ENCODE results near the gene DDRGK1.
"Not testable (repeated sequence)": the region's sequence is repeated elsewhere in the genome, so short reads cannot be mapped to it uniquely, and the experiment has no call there.

DDRGK1 gene

DNA sequence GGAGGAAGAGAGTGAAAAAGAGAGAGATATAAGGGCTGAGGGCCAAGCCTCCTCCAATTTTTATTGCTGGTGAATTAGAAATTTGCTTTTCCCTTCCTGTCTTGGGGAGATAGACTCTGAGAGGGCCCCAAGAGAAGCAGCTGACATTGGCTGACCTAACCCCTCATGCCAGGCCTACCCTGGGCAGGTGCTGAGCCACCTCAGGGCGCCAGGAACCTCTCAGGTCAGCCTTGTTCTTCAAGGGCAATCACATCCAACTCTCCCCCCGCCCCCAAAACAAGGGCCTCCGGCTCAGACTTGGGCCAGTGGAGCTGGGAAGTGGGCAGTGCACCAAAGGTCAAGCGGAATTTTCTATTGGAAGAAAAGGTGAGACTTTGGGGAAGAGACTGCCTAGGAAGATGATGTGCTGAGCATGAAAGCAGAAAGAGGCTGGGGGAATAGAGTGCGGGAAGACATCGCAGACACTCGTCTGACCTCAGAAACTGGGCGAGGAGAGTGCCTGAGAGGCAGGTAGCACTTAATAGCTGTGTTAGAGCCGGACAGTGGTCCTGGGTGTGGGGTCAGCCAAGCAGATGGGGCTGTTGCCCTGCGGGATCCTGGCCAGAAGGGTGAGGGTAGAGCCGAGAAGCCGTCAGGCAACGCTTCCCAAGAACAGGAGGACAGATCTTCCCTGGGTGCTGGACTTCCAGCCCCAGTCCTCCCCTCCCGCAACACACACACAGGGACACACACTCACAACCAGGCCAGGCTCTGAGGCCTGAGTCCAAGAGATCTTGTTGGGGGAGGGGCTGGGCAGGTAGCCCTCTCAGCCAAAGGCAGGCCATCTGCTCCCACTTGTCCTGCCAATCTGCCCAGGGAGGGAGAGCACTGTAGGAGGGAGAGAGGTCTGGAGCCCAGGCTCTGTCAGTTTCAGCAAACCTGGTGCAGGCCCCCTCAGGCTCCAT is 41.1 kb downstream of the DDRGK1 start:
- peak; percentile 66 for DNase-seq

DNA sequence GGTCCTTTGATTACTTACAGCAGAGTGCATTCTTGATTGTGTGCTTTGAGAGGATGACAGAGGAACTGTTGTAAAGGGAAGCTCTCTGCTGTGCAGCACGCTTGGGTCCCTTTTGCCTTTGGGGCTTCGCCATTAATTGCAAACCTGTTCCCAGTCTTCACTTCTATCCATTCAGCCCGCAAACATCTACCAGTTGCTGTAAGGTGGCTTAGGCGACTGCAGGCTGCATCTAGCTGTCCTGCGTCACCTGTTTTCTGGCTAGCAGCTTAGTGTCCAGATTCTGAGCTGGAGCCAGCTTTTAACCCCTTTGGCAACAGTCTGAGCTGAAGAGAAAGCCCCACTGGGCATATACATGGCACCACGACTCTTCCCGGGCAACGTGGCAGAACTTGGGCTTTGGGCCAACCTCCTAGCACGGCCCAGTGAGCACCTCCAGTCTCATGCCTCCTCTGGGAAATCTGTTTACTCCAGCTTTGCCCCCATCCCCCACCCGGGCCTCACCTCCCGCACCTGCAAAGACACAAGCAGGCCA is 42.3 kb downstream of the DDRGK1 start:
- DNase-seq: peak; percentile 93

DNA sequence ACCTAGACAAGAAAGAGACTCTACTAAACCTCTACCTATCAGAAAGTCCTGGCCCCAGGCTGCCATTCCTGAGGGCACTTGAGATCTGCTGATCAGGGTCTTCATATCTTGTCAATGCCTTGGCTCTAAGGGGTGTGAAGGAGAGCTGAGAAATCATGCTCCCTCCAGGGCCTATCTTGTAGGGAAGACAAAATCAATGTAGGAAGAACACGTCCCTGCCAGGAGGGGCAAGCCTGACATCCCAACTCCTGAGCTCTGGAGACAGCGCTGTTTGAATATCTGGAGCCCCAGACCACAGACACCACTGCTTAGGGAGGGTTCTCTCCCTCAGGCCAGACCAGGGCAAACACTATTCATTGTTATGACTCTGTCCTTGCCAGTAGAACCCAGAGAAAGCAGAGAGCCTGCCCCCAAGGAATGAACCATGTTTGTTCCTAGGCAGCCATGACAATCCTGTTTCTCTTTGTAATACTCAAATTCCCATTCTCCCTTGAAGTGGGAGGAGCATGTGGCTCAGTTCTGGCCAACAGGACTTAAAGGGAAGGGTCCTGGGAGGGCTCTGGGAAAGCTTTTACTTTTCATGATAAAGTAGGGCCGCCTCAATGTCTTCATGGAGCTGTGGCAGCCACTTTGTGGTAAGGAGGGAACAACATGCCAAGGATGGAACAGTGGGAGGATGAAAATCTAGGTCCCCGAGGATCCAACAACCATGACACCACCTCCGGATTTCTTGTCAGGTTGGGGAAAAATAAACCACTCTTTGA is 43.0 kb downstream of the DDRGK1 start:
- DNase-seq: no peak

DNA sequence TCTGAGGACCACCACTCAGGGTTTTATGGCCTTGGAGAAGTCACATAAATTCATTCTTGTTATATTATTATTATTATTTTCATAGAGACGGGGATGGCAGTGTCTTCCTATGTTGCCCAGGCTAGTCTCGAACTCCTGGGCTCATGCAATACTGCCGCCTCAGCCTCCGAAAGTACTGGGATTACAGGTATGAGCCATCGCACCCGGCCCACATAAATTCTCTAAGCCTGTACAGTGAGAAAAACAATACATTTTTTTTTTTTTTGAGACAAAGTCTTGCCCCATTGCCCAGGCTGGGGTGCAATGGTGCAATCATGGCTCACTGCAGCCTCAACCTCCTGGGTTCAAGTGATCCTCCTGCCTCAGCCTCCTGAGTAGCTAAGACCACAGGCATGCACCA is 44.1 kb downstream of the DDRGK1 start:
- DNase-seq: no peak

DNA sequence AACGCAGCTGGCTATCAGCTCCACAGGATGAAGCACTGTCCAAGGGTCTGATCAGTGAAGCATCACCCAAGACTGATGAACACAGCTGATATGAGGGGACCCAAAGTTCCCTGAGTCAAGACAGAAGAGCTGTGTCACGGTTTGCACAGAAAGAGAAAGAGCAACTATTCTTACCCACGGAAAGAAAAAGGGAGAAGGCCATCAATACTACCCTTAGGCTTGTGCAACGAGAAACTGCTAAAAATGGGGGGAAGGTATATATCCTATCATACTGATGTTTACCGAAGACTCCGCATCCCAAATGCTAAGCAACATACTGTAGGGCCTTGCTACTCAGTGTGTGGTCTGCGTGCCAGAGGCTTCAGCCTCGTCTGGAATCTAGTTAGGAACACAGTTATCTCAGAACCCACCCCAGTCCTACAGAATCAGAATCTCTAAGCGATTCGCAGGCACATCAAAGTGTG is 45.5 kb downstream of the DDRGK1 start:
- no peak for DNase-seq

DNA sequence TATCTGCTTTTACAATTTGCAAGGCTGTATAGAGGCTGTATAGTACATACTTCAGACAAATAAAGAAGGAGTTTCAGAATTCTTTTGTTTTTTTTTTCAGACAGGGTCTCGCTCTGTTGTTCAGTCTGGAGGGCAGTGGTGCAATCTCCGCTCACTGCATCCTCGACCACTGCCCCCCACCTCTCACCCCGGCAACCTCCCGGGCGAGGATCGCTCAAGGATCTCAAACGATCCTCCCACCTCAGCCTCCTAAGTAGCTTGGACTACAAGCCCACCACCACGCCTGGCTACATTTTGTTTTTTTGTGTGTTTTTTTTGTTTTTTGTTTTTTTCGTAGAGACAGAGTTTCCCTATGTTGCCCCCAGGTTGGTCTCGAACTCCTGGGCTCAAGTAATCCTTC is 46.7 kb downstream of the DDRGK1 start:
- DNase-seq: no peak

DNA sequence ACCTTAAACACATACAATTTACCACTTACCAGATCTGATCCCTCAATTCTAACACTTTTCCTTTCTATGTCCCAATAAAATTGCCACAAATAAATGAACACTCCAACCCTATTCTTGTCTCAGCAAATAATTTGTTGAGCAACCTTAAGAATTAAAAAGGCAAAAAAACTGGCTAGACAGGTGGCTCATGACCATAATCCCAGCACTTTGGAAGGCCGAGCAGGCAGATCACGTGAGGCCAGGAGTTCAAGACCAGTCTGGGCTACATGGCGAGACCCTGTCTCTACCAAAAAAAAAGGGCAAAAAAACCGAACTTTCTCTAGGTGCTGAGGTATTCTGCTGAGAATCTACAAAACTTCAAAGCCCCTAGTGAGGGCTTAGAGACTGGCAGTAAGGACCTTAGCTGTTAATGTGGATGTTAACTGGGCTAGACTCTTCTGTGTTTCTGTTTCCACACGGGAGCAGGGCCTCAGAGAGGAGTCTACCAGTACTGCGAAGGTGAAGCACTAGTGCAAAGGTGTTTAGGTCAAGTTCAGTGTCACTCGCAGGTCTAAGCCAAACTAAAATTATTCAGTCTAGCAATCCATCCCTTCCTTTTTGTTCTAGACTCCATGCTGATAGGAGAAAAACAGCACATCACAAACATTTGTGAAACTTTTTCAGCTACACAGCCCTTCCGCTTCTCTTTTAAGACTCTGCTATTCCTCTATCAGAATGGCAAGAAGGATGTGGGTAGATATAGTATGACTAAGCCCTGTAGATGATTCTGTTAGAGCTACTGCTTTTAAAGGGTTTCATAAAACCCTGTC is 47.5 kb downstream of the DDRGK1 start:
- no peak for DNase-seq

DNA sequence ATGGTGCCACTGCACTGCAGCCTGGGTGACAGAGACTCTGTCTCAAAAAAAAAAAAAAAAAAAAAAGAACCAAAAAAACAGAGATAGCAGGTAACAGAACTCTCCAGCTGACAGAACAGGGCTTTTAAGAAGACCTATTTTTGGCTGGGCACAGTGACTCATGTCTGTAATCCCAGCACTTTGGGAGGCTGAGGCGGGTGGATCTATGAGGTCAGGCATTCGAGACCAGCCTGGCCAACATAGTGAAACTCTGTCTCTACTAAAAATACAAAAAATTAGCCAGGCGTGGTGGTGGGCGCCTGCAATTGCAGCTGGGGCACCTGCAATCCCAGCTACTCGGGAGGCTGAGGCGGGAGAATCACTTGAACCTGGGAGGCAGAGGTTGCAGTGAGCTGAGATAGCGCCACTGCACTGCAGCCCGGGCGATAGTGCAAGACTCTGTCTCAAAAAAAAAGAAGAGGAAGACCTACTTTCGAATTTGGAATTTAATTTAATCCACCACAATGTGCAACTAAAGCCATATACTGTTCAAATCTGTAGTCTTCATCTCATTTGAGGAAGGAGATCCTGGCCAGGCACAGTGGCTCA is 52.3 kb downstream of the DDRGK1 start:
- DNase-seq: not testable (repeated sequence)

DNA sequence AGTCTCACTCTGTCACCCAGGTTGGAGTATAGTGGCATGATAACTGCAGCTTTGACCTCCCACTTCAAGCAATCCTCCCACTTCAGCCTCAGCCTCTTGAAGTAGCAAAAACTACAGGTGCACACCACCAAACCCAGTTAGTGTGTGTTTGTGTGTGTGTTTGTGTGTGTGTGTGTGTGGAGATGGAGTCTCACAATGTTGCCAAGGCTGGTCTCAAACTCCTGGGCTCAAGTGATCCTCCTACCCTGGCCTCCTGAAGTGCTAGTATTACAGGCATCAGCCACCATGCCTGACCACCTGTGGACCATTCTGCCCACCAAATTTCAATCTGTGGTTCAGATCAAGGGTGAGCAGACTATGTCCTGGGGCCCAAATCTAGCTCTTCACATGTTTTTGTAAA is 53.6 kb downstream of the DDRGK1 start:
- no peak for DNase-seq

DNA sequence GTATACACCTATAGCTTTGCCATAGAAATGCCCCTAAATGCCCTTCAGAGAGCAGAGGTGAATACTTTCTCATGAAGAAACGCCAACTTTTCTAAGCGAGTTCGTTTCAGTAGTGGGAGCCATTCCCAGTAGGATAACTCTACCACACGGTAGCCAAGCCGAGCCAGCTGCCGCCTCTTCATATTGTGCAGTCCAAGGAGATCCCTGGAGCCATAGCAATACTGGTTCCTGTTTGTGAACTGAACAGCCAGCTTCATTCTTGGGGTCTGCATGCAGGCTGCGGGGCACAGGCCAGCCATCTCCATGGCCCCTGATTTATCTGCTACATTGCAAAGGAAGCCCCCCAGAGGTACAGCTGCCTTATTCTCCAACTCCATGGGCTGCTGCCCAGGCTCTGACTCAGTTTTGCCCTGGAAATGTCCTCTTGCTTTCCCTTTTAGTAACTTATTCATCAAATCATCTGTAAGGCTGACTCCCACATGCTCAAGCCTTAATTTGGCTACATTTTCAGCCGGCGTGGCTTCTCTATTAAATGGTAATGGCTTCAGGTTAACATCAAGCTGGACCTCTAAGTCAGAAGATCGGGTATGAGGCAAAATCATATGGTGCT is 57.6 kb downstream of the DDRGK1 start:
- no peak for DNase-seq

DNA sequence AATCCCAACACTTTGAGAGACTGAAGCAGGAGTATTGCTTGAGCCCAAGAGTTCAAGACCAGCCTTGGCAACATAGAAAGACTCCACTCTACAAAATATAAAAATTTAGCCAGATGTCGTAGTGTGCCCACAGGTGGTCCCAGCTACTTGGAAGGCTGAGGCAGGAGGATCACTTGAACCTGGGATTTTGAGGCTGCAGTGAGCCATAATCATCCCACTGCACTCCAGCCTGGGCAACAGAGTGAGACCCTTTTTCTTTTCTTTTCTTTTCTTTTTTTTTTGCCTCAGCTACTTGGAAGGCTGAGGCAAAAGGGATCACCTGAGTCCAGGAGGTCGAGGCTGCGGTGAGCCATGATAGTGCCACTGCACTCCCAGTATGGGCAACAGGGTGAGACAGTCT is 62.7 kb downstream of the DDRGK1 start:
- no peak for DNase-seq
